HUES64 (cell line): ENCODE data around the gene ANAPC7.
"Not testable (repeated sequence)": the region's sequence is repeated elsewhere in the genome, so short reads cannot be mapped to it uniquely, and the experiment has no call there.

Source experiments
- H3K27ac ChIP-seq: 2 replicates; pipeline ENCODE4 v1.7.0; 2013; ENCODE audit warnings: low read depth, low read length, inconsistent platforms
- H3K27me3 ChIP-seq: 2 replicates; pipeline ENCODE4 v1.6.1; 2013; ENCODE audit warnings: mild to moderate bottlenecking, low read length; ENCODE audit not compliant: insufficient read depth
- H3K36me3 ChIP-seq: 2 replicates; pipeline ENCODE4 v1.6.1; 2013; ENCODE audit warnings: mild to moderate bottlenecking, low read length; ENCODE audit not compliant: insufficient read depth
- H3K4me1 ChIP-seq: 2 replicates; pipeline ENCODE4 v1.6.1; 2013; ENCODE audit warnings: mild to moderate bottlenecking, low read length, moderate library complexity; ENCODE audit not compliant: insufficient read depth
- H3K4me3 ChIP-seq: 2 replicates; pipeline ENCODE4 v1.5.1; 2013; ENCODE audit warnings: mild to moderate bottlenecking, low read length, moderate library complexity
- H3K9ac ChIP-seq: 2 replicates; pipeline ENCODE4 v1.6.1; 2013; ENCODE audit warnings: mild to moderate bottlenecking, low read depth, low read length
- H3K9me3 ChIP-seq: 2 replicates; pipeline ENCODE4 v1.6.1; 2013; ENCODE audit warnings: low read depth, low read length; ENCODE audit not compliant: insufficient read depth
- WGBS: fragments of 150-250, 120-280 bp; methylation state at CpG from one replicate; pipeline ENCODE4 v1.1.7; 2013; ENCODE audit warnings: missing lambda C conversion rate; 5-methylcytosine and 5-hydroxymethylcytosine counted together

The ANAPC7 gene

GRCh38 chr12:110358384-110359097 lies 45.0 kb downstream of the ANAPC7 start:
- H3K36me3 ChIP-seq, H3K4me1 ChIP-seq, H3K9me3 ChIP-seq, H3K27me3 ChIP-seq, H3K9ac ChIP-seq, H3K4me3 ChIP-seq, H3K27ac ChIP-seq: not testable (repeated sequence)
- 94% methylated on average over 7 of the region's 8 CpGs for WGBS

- no peaks in the 10 kb centered on the region for H3K9me3 ChIP-seq
- H3K27me3 ChIP-seq: no peaks in the 10 kb centered on the region
- 38% methylated on average over 3 of the region's 3 CpGs for WGBS
- no peaks in the 10 kb centered on the region for H3K4me1 ChIP-seq
- H3K27ac ChIP-seq: no peak overlapping the region
- no peak overlapping the region for H3K4me3 ChIP-seq
- no peak overlapping the region for H3K9ac ChIP-seq
- H3K36me3 ChIP-seq: peaks cover 13% of the 10 kb centered on the region
These were observed 48.4 kb downstream of the ANAPC7 start for GRCh38 chr12:110355073-110355472.

- H3K36me3 ChIP-seq: peaks cover 21% of the 10 kb centered on the region
- H3K9ac ChIP-seq: no peak overlapping the region
- no peak overlapping the region for H3K27ac ChIP-seq
- no peaks in the 10 kb centered on the region for H3K27me3 ChIP-seq
- WGBS: 96% methylated on average over 7 of the region's 7 CpGs
- no peaks in the 10 kb centered on the region for H3K4me1 ChIP-seq
- H3K9me3 ChIP-seq: no peaks in the 10 kb centered on the region
- no peak overlapping the region for H3K4me3 ChIP-seq
These were observed 49.2 kb downstream of the ANAPC7 start for GRCh38 chr12:110354172-110354780.

- no peaks in the 10 kb centered on the region for H3K4me1 ChIP-seq
- H3K4me3 ChIP-seq: no peak overlapping the region
- H3K36me3 ChIP-seq: peaks cover 30% of the 10 kb centered on the region
- no peaks in the 10 kb centered on the region for H3K9me3 ChIP-seq
- no peaks in the 10 kb centered on the region for H3K27me3 ChIP-seq
- no peak overlapping the region for H3K27ac ChIP-seq
- no peak overlapping the region for H3K9ac ChIP-seq
- 95% methylated on average over 13 of the region's 13 CpGs for WGBS
These were observed 50.1 kb downstream of the ANAPC7 start for GRCh38 chr12:110353211-110353965.

DNA sequence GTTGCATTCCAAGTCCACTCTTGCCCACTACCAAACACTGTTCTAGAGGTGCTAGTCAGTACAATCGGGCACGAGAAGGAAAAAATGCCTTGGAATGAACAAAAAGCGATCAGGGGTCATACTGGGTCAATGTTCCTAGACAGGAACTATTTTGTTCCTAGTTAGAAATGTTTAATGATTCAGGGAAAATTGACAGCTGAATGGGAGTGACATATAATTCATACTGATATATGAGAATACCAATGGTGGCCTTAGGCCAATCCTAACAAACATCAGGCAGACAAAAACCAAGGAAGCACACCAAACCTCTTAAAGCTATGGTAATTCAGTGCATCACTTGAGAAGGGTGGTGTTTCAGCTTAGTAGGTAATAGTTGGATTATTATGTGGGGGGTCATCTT lies 51.1 kb downstream of the ANAPC7 start:
- no peak overlapping the region for H3K9ac ChIP-seq
- 94% methylated on average over 3 of the region's 3 CpGs for WGBS
- H3K27ac ChIP-seq: no peak overlapping the region

DNA sequence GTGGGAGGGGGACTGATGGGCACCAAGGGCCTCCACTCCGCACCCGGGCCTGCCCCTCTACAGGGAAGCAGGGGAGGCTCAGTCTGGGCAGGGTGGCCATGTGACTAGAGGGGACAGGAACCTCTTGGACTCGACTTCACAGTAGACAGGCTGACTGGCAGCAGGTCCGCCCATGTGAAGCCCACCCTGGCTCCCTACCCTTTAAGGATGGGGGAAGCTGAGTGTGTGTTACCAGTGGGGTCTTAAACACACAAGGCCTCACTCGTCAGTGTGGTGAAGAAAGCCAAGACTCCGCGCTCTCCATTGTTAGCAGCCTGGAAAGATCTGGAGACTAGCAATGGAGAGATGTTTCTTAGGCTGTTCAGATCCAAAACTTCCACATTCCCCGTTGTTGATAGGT lies 52.4 kb downstream of the ANAPC7 start:
- Histone ChIP-seq H3K9me3 (no peaks in the 10 kb centered on the region), H3K4me3 (no peak overlapping the region), H3K9ac (no peak overlapping the region), H3K4me1 (no peaks in the 10 kb centered on the region), H3K27me3 (no peaks in the 10 kb centered on the region), H3K27ac (no peak overlapping the region), H3K36me3 (peaks cover 53% of the 10 kb centered on the region)
- WGBS: 95% methylated on average over 8 of the region's 8 CpGs

More for the DNA sequence above, 51.1 kb downstream of the ANAPC7 start:
- H3K4me1 ChIP-seq: no peaks in the 10 kb centered on the region
- no peaks in the 10 kb centered on the region for H3K9me3 ChIP-seq
- no peaks in the 10 kb centered on the region for H3K27me3 ChIP-seq
- peaks cover 40% of the 10 kb centered on the region for H3K36me3 ChIP-seq
- H3K4me3 ChIP-seq: no peak overlapping the region

- Histone ChIP-seq H3K4me3 (no peak overlapping the region), H3K9ac (no peak overlapping the region), H3K4me1 (no peaks in the 10 kb centered on the region), H3K36me3 (peaks cover 68% of the 10 kb centered on the region), H3K27ac (peak overlapping the region; percentile 8; the same call in 1 of the 2 replicates), H3K9me3 (no peaks in the 10 kb centered on the region), H3K27me3 (no peaks in the 10 kb centered on the region)
- 96% methylated on average over 12 of the region's 12 CpGs for WGBS
These were observed 53.9 kb downstream of the ANAPC7 start for GRCh38 chr12:110349514-110350151.

DNA sequence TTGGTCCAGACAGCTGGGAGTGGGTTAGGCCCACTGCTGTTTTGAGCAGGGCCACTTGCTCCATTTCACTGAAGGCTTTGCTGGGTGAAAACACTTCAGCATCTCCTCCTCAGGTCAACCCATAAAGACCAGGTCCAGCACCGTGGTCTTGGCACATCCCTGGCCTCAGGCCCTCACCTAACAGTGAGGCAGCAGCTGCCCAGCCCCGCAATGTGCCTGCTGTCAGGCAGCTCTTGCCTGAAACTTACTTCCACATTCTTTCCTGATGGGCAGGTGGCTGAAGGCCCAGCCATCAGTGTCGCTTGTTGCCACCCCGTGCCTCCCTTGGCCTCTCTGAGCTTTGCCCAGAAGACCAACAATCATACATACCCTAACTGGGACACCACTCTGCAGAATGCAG lies 54.4 kb downstream of the ANAPC7 start:
- no peaks in the 10 kb centered on the region for H3K9me3 ChIP-seq
- H3K9ac ChIP-seq: no peak overlapping the region
- H3K4me3 ChIP-seq: no peak overlapping the region
- H3K4me1 ChIP-seq: no peaks in the 10 kb centered on the region
- no peaks in the 10 kb centered on the region for H3K27me3 ChIP-seq
- WGBS: 93% methylated on average over 4 of the region's 4 CpGs
- H3K36me3 ChIP-seq: peaks cover 73% of the 10 kb centered on the region
- H3K27ac ChIP-seq: no peak overlapping the region

GRCh38 chr12:110348431-110349059 lies 55.0 kb downstream of the ANAPC7 start:
- no peaks in the 10 kb centered on the region for H3K4me1 ChIP-seq
- peaks cover 79% of the 10 kb centered on the region for H3K36me3 ChIP-seq
- no peak overlapping the region for H3K27ac ChIP-seq
- 96% methylated on average over 7 of the region's 7 CpGs for WGBS
- H3K4me3 ChIP-seq: no peak overlapping the region
- no peak overlapping the region for H3K9ac ChIP-seq
- H3K27me3 ChIP-seq: no peaks in the 10 kb centered on the region
- H3K9me3 ChIP-seq: no peaks in the 10 kb centered on the region

DNA sequence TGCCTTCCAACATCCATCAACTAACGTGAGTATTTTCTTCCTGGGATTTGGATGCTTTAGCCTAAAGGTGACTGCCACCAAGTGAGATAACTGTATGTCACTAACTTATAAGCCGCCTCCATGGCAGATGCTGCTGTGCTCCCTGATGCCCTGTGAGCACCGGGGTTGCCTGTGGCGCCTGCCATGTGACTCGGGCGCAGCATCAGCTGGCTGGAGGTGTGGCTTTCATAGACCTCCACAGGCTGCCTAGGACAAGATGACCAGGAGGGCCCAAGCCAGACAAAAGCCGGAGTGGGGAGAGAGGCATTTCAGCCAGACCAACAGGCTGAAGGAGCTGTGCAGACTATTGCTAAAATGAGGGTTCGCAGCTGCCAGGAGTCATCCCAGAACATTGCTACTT lies 55.7 kb downstream of the ANAPC7 start:
- H3K4me3 ChIP-seq: no peak overlapping the region
- no peak overlapping the region for H3K27ac ChIP-seq
- H3K27me3 ChIP-seq: no peaks in the 10 kb centered on the region
- H3K36me3 ChIP-seq: peaks cover 86% of the 10 kb centered on the region
- H3K9ac ChIP-seq: no peak overlapping the region
- no peaks in the 10 kb centered on the region for H3K9me3 ChIP-seq
- no peaks in the 10 kb centered on the region for H3K4me1 ChIP-seq
- 95% methylated on average over 8 of the region's 8 CpGs for WGBS
